ENCODE data around the gene C10orf90. TPM values are rescaled to one million over a fixed set of nuclear protein-coding genes. Genes with fewer than 3 reads are reported as not detected.

C10orf90 gene
- total and polyA plus RNA-seq, 2 of the 8 experiments (the other 6 are each of a cell fraction or from before 2014, with no cell fraction given) = 0.21 TPM; not detected in 1

GRCh38 chr10:126668505-126668904, 2.0 kb downstream of the C10orf90 start:
- no peak for FAIRE-seq
- Histone ChIP-seq H2AFZ (ENCODE audit: low read length) (no peak overlapping the region), H2BK20ac (ENCODE audit: low read length) (no peak overlapping the region)
- TF ChIP-seq SIX5 (IDR thresholded peaks at IDR 0.05; ENCODE audit: low read depth, low read length) = no peak

More at GRCh38 chr10:126668505-126668904, 2.0 kb downstream of the C10orf90 start:
- no peak overlapping the region for H2BK5ac ChIP-seq (ENCODE audit: low read depth, low read length)
- H4K5ac ChIP-seq (ENCODE audit: insufficient read length, low read depth, low read length) = no peak overlapping the region
- H4K20me1 ChIP-seq (replicated peaks in 1 of 2; ENCODE audit: control insufficient read depth in 1 of 2, insufficient read depth in 2 of 2, low read length in 2 of 2) = no peaks in the 10 kb centered on the region
- H3K14ac ChIP-seq (ENCODE audit: insufficient read length) = no peak overlapping the region
- H3K4me1 ChIP-seq (replicated peaks in 1 of 4; ENCODE audit: control insufficient read depth in 3 of 4, insufficient read depth in 4 of 4, low read length in 3 of 4) = no peaks in the 10 kb centered on the region
- H2BK12ac ChIP-seq (ENCODE audit: low read depth, low read length) = no peak overlapping the region
- no peaks in the 10 kb centered on the region for H3K79me1 ChIP-seq (ENCODE audit: low read depth, low read length)
- POLR2A ChIA-PET (ENCODE audit: partially characterized antibody) = no interaction called here
- no peaks in the 10 kb centered on the region for H3K36me3 ChIP-seq (ENCODE audit: control insufficient read depth in 2 of 4, insufficient read depth in 4 of 4, low read length in 3 of 4)
- H2BK120ac ChIP-seq (replicated peaks; ENCODE audit: low read depth, low read length) = no peak overlapping the region
- no peak overlapping the region for H2AK5ac ChIP-seq (ENCODE audit: low read depth, low read length)
- H2BK15ac ChIP-seq (ENCODE audit: low read length) = no peak overlapping the region
- H4K8ac ChIP-seq (ENCODE audit: extremely low read depth, insufficient read depth, low read length) = peak overlapping the region; percentile 78; the same call in 1 of the 2 replicates
- no peak for DNase-seq (ENCODE audit: low read depth in 1 of 2, low spot score in 2 of 2)
- H3K4ac ChIP-seq (replicated peaks; ENCODE audit: insufficient read length, low read depth, low read length) = no peak overlapping the region
- no peak overlapping the region for H4K91ac ChIP-seq (replicated peaks; ENCODE audit: insufficient read length, low read length)
- H3K18ac ChIP-seq (ENCODE audit: extremely low read depth, low read length) = no peak overlapping the region
- H3K23ac ChIP-seq (ENCODE audit: insufficient read length) = no peak overlapping the region
- no peaks in the 10 kb centered on the region for H3K23me2 ChIP-seq (ENCODE audit: low read depth, low read length)
- CTCF ChIA-PET (ENCODE audit: partially characterized antibody) = interaction anchor here (0.7 to 1.9 kb wide), 2 partner anchors 9 to 21 kb away, joined by 3 to 6 read pairs; no protein-coding TSS in a partner anchor
- H3K4me3 ChIP-seq (ENCODE audit: extremely low read depth in 1 of 4, insufficient read depth in 2 of 4, low read depth in 3 of 4, low read length in 4 of 4) = no peak overlapping the region
- 87% methylated on average over 4 of the region's 4 CpGs; no CpG with 5 or more reads in 1 of the 2 experiments for WGBS, 2 experiments (ENCODE audit: extremely low coverage in 1 of 2, insufficient coverage in 1 of 2, insufficient read length in 1 of 2, insufficient replicate concordance in 2 of 2, low coverage in 1 of 2, low lambda C conversion rate in 2 of 2, missing lambda C conversion rate in 1 of 2)
- no peaks in the 10 kb centered on the region for H3K27me3 ChIP-seq (replicated peaks in 1 of 4; ENCODE audit: control insufficient read depth in 3 of 4, extremely low read depth in 1 of 4, insufficient read depth in 3 of 4, low read length in 3 of 4)
- H3K56ac ChIP-seq (replicated peaks; ENCODE audit: insufficient read length, low read depth, low read length) = no peak overlapping the region
- no peaks in the 10 kb centered on the region for H3K9me3 ChIP-seq (ENCODE audit: insufficient read depth in 2 of 2, low read depth in 1 of 2, low read length in 1 of 2)
- H3K4me2 ChIP-seq (ENCODE audit: insufficient read depth in 1 of 2, low read depth in 2 of 2, low read length in 2 of 2) = no peak overlapping the region
- no peak overlapping the region for H3K9ac ChIP-seq (replicated peaks in 1 of 4; ENCODE audit: extremely low read depth in 1 of 4, low read depth in 3 of 4, low read length in 3 of 4)
- no peak overlapping the region for H3K27ac ChIP-seq (ENCODE audit: low read depth, low read length)
- no peaks in the 10 kb centered on the region for H3K79me2 ChIP-seq (ENCODE audit: control insufficient read depth in 1 of 2, insufficient read depth in 2 of 2, low read length in 2 of 2)

Measured in H1 (cell line).